Endothelial cell (in vitro differentiated cells): ENCODE measurements around the gene ATF6B. TPM values are rescaled to one million over a fixed set of nuclear protein-coding genes. Genes with fewer than 3 reads are reported as not detected.

Experiments
- DNase-seq: peaks from one replicate; pipeline ENCODE4 v3.0.0; 2021; ENCODE audit warnings: low spot score
- H3K27ac Mint-ChIP-seq: one replicate; pipeline ENCODE4 v1.8.0; 2021; ENCODE audit warnings: mixed read lengths, inconsistent platforms; ENCODE audit not compliant: unreplicated experiment
- H3K27me3 Mint-ChIP-seq: one replicate; pipeline ENCODE4 v1.8.0; 2021; ENCODE audit warnings: mild to moderate bottlenecking, moderate library complexity, mixed read lengths, inconsistent platforms; ENCODE audit not compliant: unreplicated experiment
- H3K36me3 Mint-ChIP-seq: one replicate; pipeline ENCODE4 v1.8.0; 2021; ENCODE audit warnings: mild to moderate bottlenecking, low read depth, mixed read lengths, inconsistent platforms; ENCODE audit not compliant: unreplicated experiment
- H3K4me1 Mint-ChIP-seq: one replicate; pipeline ENCODE4 v1.8.0; 2021; ENCODE audit warnings: mild to moderate bottlenecking, mixed read lengths, inconsistent platforms; ENCODE audit not compliant: unreplicated experiment
- H3K4me3 Mint-ChIP-seq: one replicate; pipeline ENCODE4 v1.8.0; 2021; ENCODE audit warnings: mild to moderate bottlenecking, mixed read lengths, inconsistent platforms; ENCODE audit not compliant: unreplicated experiment
- H3K9me3 Mint-ChIP-seq: one replicate; pipeline ENCODE4 v1.8.0; 2021; ENCODE audit warnings: mixed read lengths, inconsistent platforms; ENCODE audit not compliant: unreplicated experiment
- CTCF ChIP-seq: fragments of 200-600 bp; sonication (generic); IDR thresholded peaks from one replicate; pipeline ENCODE4 v1.5.0; 2021; ENCODE audit warnings: antibody characterized with exemption; ENCODE audit not compliant: unreplicated experiment
- total RNA-seq: library from RNA; stranded (reverse); fragmentation: NEBNext Ultra II Directional; extraction: Animal tissue kit (Norgen Biotek cat#: 25700); gene quantifications from one replicate; pipeline ENCODE4 v1.2.1, GENCODE V29; 2021; ENCODE audit not compliant: unreplicated experiment

The ATF6B gene
- total RNA-seq, 1 donor from 2014 or later = 72.9 TPM

GRCh38 chr6:32118782-32119628 lies 9.0 kb downstream of the ATF6B start:
- no peak overlapping the region for H3K27ac Mint-ChIP-seq
- peaks cover 30% of the 10 kb centered on the region for H3K36me3 Mint-ChIP-seq
- DNase-seq = peak; percentile 85
- peaks cover 9% of the 10 kb centered on the region for H3K27me3 Mint-ChIP-seq
- peaks cover 5% of the 10 kb centered on the region for H3K4me1 Mint-ChIP-seq
- H3K4me3 Mint-ChIP-seq = no peak overlapping the region
- peak; percentile 55 for TF ChIP-seq CTCF
- H3K9me3 Mint-ChIP-seq = no peaks in the 10 kb centered on the region

- DNase-seq = no peak
Observed at GRCh38 chr6:32117461-32117860, 10.6 kb downstream of the ATF6B start.

GRCh38 chr6:32116674-32117073 lies 11.4 kb downstream of the ATF6B start:
- no peaks in the 10 kb centered on the region for H3K9me3 Mint-ChIP-seq
- no peak overlapping the region for H3K4me3 Mint-ChIP-seq
- H3K4me1 Mint-ChIP-seq = peaks cover 19% of the 10 kb centered on the region
- peaks cover 34% of the 10 kb centered on the region for H3K36me3 Mint-ChIP-seq
- peaks cover 11% of the 10 kb centered on the region for H3K27me3 Mint-ChIP-seq
- H3K27ac Mint-ChIP-seq = no peak overlapping the region
- no peak for DNase-seq
- peak; percentile 32 for TF ChIP-seq CTCF

More at GRCh38 chr6:32117461-32117860, 10.6 kb downstream of the ATF6B start:
- no peak for TF ChIP-seq CTCF
- H3K27ac Mint-ChIP-seq = no peak overlapping the region
- no peak overlapping the region for H3K4me3 Mint-ChIP-seq
- H3K27me3 Mint-ChIP-seq = peaks cover 9% of the 10 kb centered on the region
- peaks cover 17% of the 10 kb centered on the region for H3K4me1 Mint-ChIP-seq
- H3K9me3 Mint-ChIP-seq = no peaks in the 10 kb centered on the region
- peaks cover 35% of the 10 kb centered on the region for H3K36me3 Mint-ChIP-seq

GRCh38 chr6:32115623-32116022 lies 12.4 kb downstream of the ATF6B start:
- TF ChIP-seq CTCF = no peak
- Mint-ChIP-seq H3K27me3 (peaks cover 11% of the 10 kb centered on the region), H3K4me3 (no peak overlapping the region), H3K27ac (peak overlapping the region; percentile 77), H3K36me3 (peaks cover 35% of the 10 kb centered on the region), H3K4me1 (peaks cover 27% of the 10 kb centered on the region), H3K9me3 (no peaks in the 10 kb centered on the region)
- DNase-seq = no peak

DNA sequence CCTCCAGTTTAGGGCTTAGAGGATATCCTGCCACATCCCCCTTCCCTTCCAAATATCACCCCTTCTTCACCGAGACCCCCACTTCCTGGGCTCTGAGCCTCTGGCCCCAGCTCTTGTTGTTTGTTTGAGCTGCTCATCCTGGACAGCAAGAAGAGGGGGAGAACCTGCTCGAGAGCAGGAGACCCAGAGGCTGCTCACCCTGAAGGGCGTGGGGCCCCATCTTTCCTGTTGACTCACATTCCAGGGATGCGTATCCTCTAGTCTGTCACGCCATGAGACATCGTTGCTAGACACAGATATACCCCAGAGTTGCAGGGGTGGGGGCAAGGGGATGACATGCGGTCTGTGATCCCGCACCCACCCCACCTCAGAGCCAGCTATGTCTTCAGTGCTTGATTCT lies 13.2 kb downstream of the ATF6B start:
- DNase-seq = no peak
- peak overlapping the region; percentile 70 for H3K27ac Mint-ChIP-seq
- TF ChIP-seq CTCF = no peak
- no peaks in the 10 kb centered on the region for H3K9me3 Mint-ChIP-seq
- H3K4me3 Mint-ChIP-seq = no peak overlapping the region
- H3K4me1 Mint-ChIP-seq = peaks cover 35% of the 10 kb centered on the region
- peaks cover 34% of the 10 kb centered on the region for H3K36me3 Mint-ChIP-seq
- H3K27me3 Mint-ChIP-seq = peaks cover 10% of the 10 kb centered on the region
